WERI-Rb-1 (cell line): ENCODE measurements around the gene RNF32.

ENCODE experiments used
- DNase-seq: peaks from one replicate; pipeline ENCODE4 v3.0.0-alpha.2; 2020
- H3K27ac ChIP-seq: fragments of 250-450 bp; sonication (Bioruptor Pico); 2 replicates; pipeline ENCODE4 v1.5.1; 2020; ENCODE audit warnings: mild to moderate bottlenecking, moderate library complexity
- H3K27me3 ChIP-seq: fragments of 250-450 bp; sonication (Bioruptor Pico); 2 replicates; pipeline ENCODE4 v1.5.1; 2021; ENCODE audit warnings: mild to moderate bottlenecking, low read depth, moderate library complexity; ENCODE audit not compliant: insufficient read depth, severe bottlenecking
- H3K36me3 ChIP-seq: fragments of 250-450 bp; sonication (Bioruptor Pico); 2 replicates; pipeline ENCODE4 v1.5.1; 2020; ENCODE audit warnings: mild to moderate bottlenecking, moderate library complexity
- H3K4me3 ChIP-seq: 2 replicates; pipeline ENCODE4 v1.5.1; 2011; ENCODE audit warnings: low read depth, mild to moderate bottlenecking, control low read depth, low read length
- H3K9me3 ChIP-seq: fragments of 250-450 bp; sonication (Bioruptor Pico); 2 replicates; pipeline ENCODE4 v1.5.1; 2021; ENCODE audit warnings: mild to moderate bottlenecking, moderate library complexity; ENCODE audit not compliant: severe bottlenecking
- CTCF ChIP-seq: IDR thresholded peaks from 2 replicates; pipeline ENCODE4 v1.5.1; 2011; ENCODE audit warnings: low read depth, mild to moderate bottlenecking, control low read depth, inconsistent platforms, low read length

The RNF32 gene

GRCh38 chr7:156606691-156607331 is 33.8 kb upstream of the RNF32 start:
- no peak for TF ChIP-seq CTCF
- Histone ChIP-seq H3K36me3 (no peaks in the 10 kb centered on the region), H3K9me3 (no peaks in the 10 kb centered on the region), H3K27me3 (peaks cover 88% of the 10 kb centered on the region), H3K27ac (no peak overlapping the region), H3K4me3 (no peak overlapping the region)
- DNase-seq, result no peak

GRCh38 chr7:156607332-156608172 is 33.0 kb upstream of the RNF32 start:
- Histone ChIP-seq H3K36me3 (no peaks in the 10 kb centered on the region), H3K27ac (no peak overlapping the region), H3K27me3 (peaks cover 88% of the 10 kb centered on the region), H3K9me3 (no peaks in the 10 kb centered on the region), H3K4me3 (no peak overlapping the region)
- TF ChIP-seq CTCF, result no peak
- no peak for DNase-seq

GRCh38 chr7:156608173-156608478 is 32.4 kb upstream of the RNF32 start:
- Histone ChIP-seq H3K36me3 (no peaks in the 10 kb centered on the region), H3K4me3 (no peak overlapping the region), H3K9me3 (no peaks in the 10 kb centered on the region), H3K27me3 (peaks cover 88% of the 10 kb centered on the region), H3K27ac (no peak overlapping the region)
- TF ChIP-seq CTCF, result no peak
- DNase-seq, result no peak

- Histone ChIP-seq H3K27me3 (peaks cover 88% of the 10 kb centered on the region), H3K36me3 (no peaks in the 10 kb centered on the region), H3K27ac (no peak overlapping the region), H3K4me3 (no peak overlapping the region), H3K9me3 (no peaks in the 10 kb centered on the region)
- DNase-seq, result no peak
- TF ChIP-seq CTCF, result no peak
Observed at GRCh38 chr7:156609010-156609877, 31.3 kb upstream of the RNF32 start.

- Histone ChIP-seq H3K9me3 (no peaks in the 10 kb centered on the region), H3K27me3 (peaks cover 88% of the 10 kb centered on the region), H3K36me3 (no peaks in the 10 kb centered on the region), H3K27ac (no peak overlapping the region), H3K4me3 (no peak overlapping the region)
- TF ChIP-seq CTCF, result no peak
- no peak for DNase-seq
Observed at GRCh38 chr7:156610130-156610529, 30.4 kb upstream of the RNF32 start.
